Colonic mucosa (tissue), 4 donors: ENCODE results near the gene AMOTL2. TPM values are rescaled to one million over a fixed set of nuclear protein-coding genes. Genes with fewer than 3 reads are reported as not detected.

Source experiments
- DNase-seq: peaks from one replicate; pipeline ENCODE4 v3.0.0-alpha.2; 2020
- H3K27ac ChIP-seq: fragments of 200-600 bp; one replicate; pipeline ENCODE4 v1.8.0; 2021
- H3K27me3 ChIP-seq: fragments of 200-600 bp; one replicate; pipeline ENCODE4 v1.8.0; 2021
- H3K36me3 ChIP-seq: fragments of 200-600 bp; one replicate; pipeline ENCODE4 v1.8.0; 2021
- H3K4me1 ChIP-seq: fragments of 200-600 bp; one replicate; pipeline ENCODE4 v1.8.0; 2021; ENCODE audit warnings: mild to moderate bottlenecking
- H3K4me3 ChIP-seq: fragments of 200-600 bp; one replicate; pipeline ENCODE4 v1.8.0; 2021
- H3K9ac ChIP-seq, 2 donors: one replicate each; pipeline ENCODE4 v1.7.0; 2013; ENCODE audit warnings: control low read depth in 2 of 2, low read depth in 2 of 2, low read length in 2 of 2
- H3K9me3 ChIP-seq: fragments of 200-600 bp; one replicate; pipeline ENCODE4 v1.8.0; 2021
- CTCF ChIP-seq: fragments of 200-600 bp; IDR thresholded peaks from one replicate; pipeline ENCODE4 v1.8.0; 2022; ENCODE audit warnings: antibody characterized with exemption, mild to moderate bottlenecking
- intact Hi-C: fragments of 100-400 bp; cut with DNase I; formaldehyde crosslinking; loops from one replicate; pipeline ENCODE4 v1.14.1; 2022
- total RNA-seq, 2 donors: library from RNA; stranded (reverse); fragmentation: NEBNext Ultra II Directional in 1 of 2; extraction: Animal tissue kit (Norgen Biotek cat#: 25700) in 1 of 2; gene quantifications; one replicate each; pipeline ENCODE4 v1.2.1, GENCODE V29; 2021
- donor health status: healthy.
- donor health status: DM: no; HTN: no; CAD: no.
- donor health status: DM: no; HTN: no; CAD: no.

The AMOTL2 gene
- total RNA-seq, 2 donors from 2014 or later = 17.8 to 19.9 TPM

- peak overlapping the region in 1 of 2 donors; percentile 41 for H3K9ac ChIP-seq
- no peak for DNase-seq
- TF ChIP-seq CTCF = no peak
- no peaks in the 10 kb centered on the region for H3K9me3 ChIP-seq
- intact Hi-C loops = no loop called here
- H3K4me1 ChIP-seq = peaks cover 23% of the 10 kb centered on the region
- peaks cover 5% of the 10 kb centered on the region for H3K36me3 ChIP-seq
- H3K4me3 ChIP-seq = no peak overlapping the region
- no peaks in the 10 kb centered on the region for H3K27me3 ChIP-seq
- peak overlapping the region; percentile 20 for H3K27ac ChIP-seq
Measured at GRCh38 chr3:134353171-134353825, 20.9 kb downstream of the AMOTL2 start.

- Histone ChIP-seq H3K27me3 (no peaks in the 10 kb centered on the region), H3K9me3 (no peaks in the 10 kb centered on the region), H3K9ac (no peak overlapping the region), H3K4me3 (no peak overlapping the region), H3K27ac (no peak overlapping the region), H3K36me3 (peaks cover 3% of the 10 kb centered on the region), H3K4me1 (peaks cover 23% of the 10 kb centered on the region)
- intact Hi-C loops = no loop called here
- DNase-seq = no peak
- TF ChIP-seq CTCF = no peak
Measured at GRCh38 chr3:134352031-134352671, 22.1 kb downstream of the AMOTL2 start.

GRCh38 chr3:134351427-134351826, 22.8 kb downstream of the AMOTL2 start:
- H3K9me3 ChIP-seq = peaks cover 4% of the 10 kb centered on the region
- H3K36me3 ChIP-seq = no peaks in the 10 kb centered on the region
- no peak overlapping the region for H3K4me3 ChIP-seq
- peaks cover 23% of the 10 kb centered on the region for H3K4me1 ChIP-seq
- no peak overlapping the region for H3K9ac ChIP-seq
- TF ChIP-seq CTCF = no peak
- intact Hi-C loops = no loop called here
- DNase-seq = no peak
- peak overlapping the region; percentile 13 for H3K27ac ChIP-seq
- no peaks in the 10 kb centered on the region for H3K27me3 ChIP-seq

GRCh38 chr3:134350861-134351311, 23.4 kb downstream of the AMOTL2 start:
- Histone ChIP-seq H3K36me3 (no peaks in the 10 kb centered on the region), H3K9me3 (peaks cover 6% of the 10 kb centered on the region), H3K27ac (peak overlapping the region; percentile 13), H3K4me1 (peaks cover 23% of the 10 kb centered on the region), H3K4me3 (no peak overlapping the region), H3K9ac (no peak overlapping the region), H3K27me3 (no peaks in the 10 kb centered on the region)
- peak; percentile 68 for DNase-seq
- TF ChIP-seq CTCF = no peak
- intact Hi-C loops = no loop called here

GRCh38 chr3:134350266-134350665, 24.0 kb downstream of the AMOTL2 start:
- no peak for DNase-seq
- no peaks in the 10 kb centered on the region for H3K27me3 ChIP-seq
- peak overlapping the region; percentile 13 for H3K27ac ChIP-seq
- no peak overlapping the region for H3K4me3 ChIP-seq
- H3K4me1 ChIP-seq = peaks cover 23% of the 10 kb centered on the region
- peaks cover 6% of the 10 kb centered on the region for H3K9me3 ChIP-seq
- H3K9ac ChIP-seq = no peak overlapping the region
- TF ChIP-seq CTCF = no peak
- intact Hi-C loops = no loop called here
- no peaks in the 10 kb centered on the region for H3K36me3 ChIP-seq
